ENCODE data around the gene NTPCR. TPM values are rescaled to one million over a fixed set of nuclear protein-coding genes. Genes with fewer than 3 reads are reported as not detected.

Gene NTPCR
- total and polyA plus RNA-seq, 4 donors, result 30.8 to 51.6 (median 39.4) TPM

- Histone ChIP-seq H3K27ac (ENCODE audit: low read depth in 1 of 2, low read length in 1 of 2) (no peak overlapping the region), H3K9ac (ENCODE audit: insufficient read depth in 1 of 2, low read length in 2 of 2) (no peak overlapping the region), H3K36me3 (ENCODE audit: control insufficient read depth in 4 of 4, insufficient read depth in 4 of 4, low read length in 4 of 4) (peaks cover 0 to 2% (median 0%) of the 10 kb centered on the region in 4 donors), H3K9me3 (ENCODE audit: control insufficient read depth in 4 of 4, insufficient read depth in 3 of 4, low read length in 3 of 4) (peaks cover 0 to 2% (median 0%) of the 10 kb centered on the region in 4 donors), H3K27me3 (ENCODE audit: control insufficient read depth in 3 of 3, insufficient read depth in 3 of 3, low read length in 2 of 3) (no peaks in the 10 kb centered on the region), H3K4me1 (ENCODE audit: control insufficient read depth in 5 of 5, insufficient read depth in 5 of 5, low read length in 5 of 5) (peaks cover 0 to 46% (median 10%) of the 10 kb centered on the region in 5 donors), H3K4me3 (no peak overlapping the region)
- no peak for TF ChIP-seq CTCF (IDR thresholded peaks at IDR 0.05; ENCODE audit: control extremely low read depth, extremely low read depth)
- 61 to 89% methylated on average over 9 of the region's 9 CpGs for WGBS, 2 donors
- ATAC-seq (ENCODE audit: insufficient read depth, low FRiP score), result no peak
- no peak for DNase-seq
Measured at GRCh38 chr1:233024199-233024598, 73.8 kb downstream of the NTPCR start.

GRCh38 chr1:233025157-233025556 lies 74.7 kb downstream of the NTPCR start:
- Histone ChIP-seq H3K9me3 (ENCODE audit: control insufficient read depth in 4 of 4, insufficient read depth in 3 of 4, low read length in 3 of 4) (peaks cover 0 to 2% (median 0%) of the 10 kb centered on the region in 4 donors), H3K9ac (ENCODE audit: insufficient read depth in 1 of 2, low read length in 2 of 2) (no peak overlapping the region), H3K27me3 (ENCODE audit: control insufficient read depth in 3 of 3, insufficient read depth in 3 of 3, low read length in 2 of 3) (no peaks in the 10 kb centered on the region), H3K4me3 (no peak overlapping the region), H3K4me1 (ENCODE audit: control insufficient read depth in 5 of 5, insufficient read depth in 5 of 5, low read length in 5 of 5) (peaks cover 0 to 37% (median 10%) of the 10 kb centered on the region in 5 donors), H3K36me3 (ENCODE audit: control insufficient read depth in 4 of 4, insufficient read depth in 4 of 4, low read length in 4 of 4) (no peaks in the 10 kb centered on the region), H3K27ac (ENCODE audit: low read depth in 1 of 2, low read length in 1 of 2) (no peak overlapping the region)
- WGBS, 2 donors, result 63 to 64% methylated on average over 12 of the region's 12 CpGs
- ATAC-seq (ENCODE audit: insufficient read depth, low FRiP score), result no peak
- DNase-seq, result peak; percentile 57 to 65 (median 63)
- peak; percentile 13 for TF ChIP-seq CTCF (IDR thresholded peaks at IDR 0.05; ENCODE audit: control extremely low read depth, extremely low read depth)

DNA sequence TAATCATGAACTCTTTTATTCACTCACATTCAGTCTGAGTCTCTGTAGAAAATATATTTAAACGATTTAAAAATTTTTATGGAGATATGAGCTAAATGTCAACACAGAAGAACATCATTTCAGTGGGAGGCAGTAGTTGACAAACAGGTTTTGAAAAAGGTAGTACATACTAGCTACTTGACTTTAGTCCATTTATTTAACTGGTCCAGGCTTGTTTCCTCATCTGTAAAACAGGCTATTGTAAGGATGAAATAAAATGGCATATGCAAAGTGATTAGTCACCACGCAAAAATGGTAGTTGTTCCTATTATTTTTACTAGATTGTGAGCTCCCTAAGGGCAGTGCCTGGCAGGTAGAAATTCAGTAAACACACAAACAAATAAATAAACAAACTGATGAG lies 75.2 kb downstream of the NTPCR start:
- ATAC-seq (ENCODE audit: insufficient read depth, low FRiP score), result no peak
- no peak for DNase-seq
- Histone ChIP-seq H3K9me3 (ENCODE audit: control insufficient read depth in 4 of 4, insufficient read depth in 3 of 4, low read length in 3 of 4) (peaks cover 0 to 2% (median 0%) of the 10 kb centered on the region in 4 donors), H3K27ac (ENCODE audit: low read depth in 1 of 2, low read length in 1 of 2) (no peak overlapping the region), H3K4me3 (no peak overlapping the region), H3K4me1 (ENCODE audit: control insufficient read depth in 5 of 5, insufficient read depth in 5 of 5, low read length in 5 of 5) (peaks cover 0 to 33% (median 9%) of the 10 kb centered on the region in 5 donors), H3K9ac (ENCODE audit: insufficient read depth in 1 of 2, low read length in 2 of 2) (no peak overlapping the region), H3K36me3 (ENCODE audit: control insufficient read depth in 4 of 4, insufficient read depth in 4 of 4, low read length in 4 of 4) (no peaks in the 10 kb centered on the region), H3K27me3 (ENCODE audit: control insufficient read depth in 3 of 3, insufficient read depth in 3 of 3, low read length in 2 of 3) (no peaks in the 10 kb centered on the region)
- no peak for TF ChIP-seq CTCF (IDR thresholded peaks at IDR 0.05; ENCODE audit: control extremely low read depth, extremely low read depth)
- 80 to 89% methylated on average over 2 of the region's 2 CpGs for WGBS, 2 donors

DNA sequence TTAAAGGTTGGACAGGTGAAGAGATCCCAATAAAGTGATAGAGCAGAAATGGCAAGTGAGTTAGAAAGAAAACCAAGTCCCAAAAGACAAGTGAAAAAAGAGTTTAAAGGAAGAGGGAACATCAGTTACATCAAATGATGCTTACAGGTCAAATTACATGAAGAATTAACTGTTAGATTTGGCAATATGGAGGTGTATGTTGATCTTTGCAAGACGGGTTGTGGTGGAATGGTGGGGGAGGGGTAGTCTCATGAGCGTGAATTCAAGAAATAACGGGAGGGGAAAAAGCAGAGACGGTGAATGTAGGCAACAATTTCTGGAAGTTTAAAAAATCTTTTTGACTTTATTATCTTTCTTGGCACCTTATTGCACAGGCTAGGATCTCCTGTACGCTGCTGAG lies 76.6 kb downstream of the NTPCR start:
- 78 to 87% methylated on average over 5 of the region's 5 CpGs for WGBS, 2 donors
- TF ChIP-seq CTCF (IDR thresholded peaks at IDR 0.05; ENCODE audit: control extremely low read depth, extremely low read depth), result no peak
- DNase-seq (peak in 2 of 3 donors; percentile 55 to 75), ATAC-seq (ENCODE audit: insufficient read depth, low FRiP score) (no peak)
- no peaks in the 10 kb centered on the region for H3K36me3 ChIP-seq (ENCODE audit: control insufficient read depth in 4 of 4, insufficient read depth in 4 of 4, low read length in 4 of 4)
- H3K4me3 ChIP-seq, result no peak overlapping the region
- peaks cover 0 to 26% (median 0%) of the 10 kb centered on the region in 5 donors for H3K4me1 ChIP-seq (ENCODE audit: control insufficient read depth in 5 of 5, insufficient read depth in 5 of 5, low read length in 5 of 5)
- no peaks in the 10 kb centered on the region for H3K27me3 ChIP-seq (ENCODE audit: control insufficient read depth in 3 of 3, insufficient read depth in 3 of 3, low read length in 2 of 3)
- peaks cover 0 to 2% (median 0%) of the 10 kb centered on the region in 4 donors for H3K9me3 ChIP-seq (ENCODE audit: control insufficient read depth in 4 of 4, insufficient read depth in 3 of 4, low read length in 3 of 4)
- H3K9ac ChIP-seq (ENCODE audit: insufficient read depth in 1 of 2, low read length in 2 of 2), result no peak overlapping the region
- no peak overlapping the region for H3K27ac ChIP-seq (ENCODE audit: low read depth in 1 of 2, low read length in 1 of 2)

All from lung (tissue), 12 donors.